ENCODE measurements around the gene SLC19A1.

Gene SLC19A1

GRCh38 chr21:45488931-45489721 lies 53.1 kb downstream of the SLC19A1 start:
- no peak for TF ChIP-seq CTCF (IDR thresholded peaks at IDR 0.05; ENCODE audit: low read depth, low read length)
- Histone ChIP-seq H3K36me3 (no peaks in the 10 kb centered on the region), H3K4me1 (no peaks in the 10 kb centered on the region), H3K9me3 (no peaks in the 10 kb centered on the region), H3K4me3 (ENCODE audit: low read depth, low read length) (no peak overlapping the region), H3K27me3 (no peaks in the 10 kb centered on the region)
- no peak for DNase-seq

GRCh38 chr21:45487891-45488600 lies 54.2 kb downstream of the SLC19A1 start:
- Histone ChIP-seq H3K4me1 (no peaks in the 10 kb centered on the region), H3K36me3 (no peaks in the 10 kb centered on the region), H3K9me3 (no peaks in the 10 kb centered on the region), H3K27me3 (no peaks in the 10 kb centered on the region), H3K4me3 (ENCODE audit: low read depth, low read length) (no peak overlapping the region)
- TF ChIP-seq CTCF (IDR thresholded peaks at IDR 0.05; ENCODE audit: low read depth, low read length), result no peak
- no peak for DNase-seq

- H3K4me1 ChIP-seq, result no peaks in the 10 kb centered on the region
- H3K36me3 ChIP-seq, result no peaks in the 10 kb centered on the region
- no peak for TF ChIP-seq CTCF (IDR thresholded peaks at IDR 0.05; ENCODE audit: low read depth, low read length)
- H3K9me3 ChIP-seq, result no peaks in the 10 kb centered on the region
- DNase-seq, result no peak
- H3K4me3 ChIP-seq (ENCODE audit: low read depth, low read length), result no peak overlapping the region
- no peaks in the 10 kb centered on the region for H3K27me3 ChIP-seq
Measured at GRCh38 chr21:45487161-45487806, 55.0 kb downstream of the SLC19A1 start.

GRCh38 chr21:45486443-45487160 lies 55.6 kb downstream of the SLC19A1 start:
- Histone ChIP-seq H3K4me3 (ENCODE audit: low read depth, low read length) (no peak overlapping the region), H3K27me3 (no peaks in the 10 kb centered on the region), H3K4me1 (no peaks in the 10 kb centered on the region), H3K36me3 (no peaks in the 10 kb centered on the region), H3K9me3 (no peaks in the 10 kb centered on the region)
- no peak for DNase-seq
- no peak for TF ChIP-seq CTCF (IDR thresholded peaks at IDR 0.05; ENCODE audit: low read depth, low read length)

GRCh38 chr21:45485686-45486442 lies 56.4 kb downstream of the SLC19A1 start:
- DNase-seq, result no peak
- Histone ChIP-seq H3K9me3 (no peaks in the 10 kb centered on the region), H3K36me3 (no peaks in the 10 kb centered on the region), H3K4me1 (no peaks in the 10 kb centered on the region), H3K4me3 (ENCODE audit: low read depth, low read length) (no peak overlapping the region), H3K27me3 (no peaks in the 10 kb centered on the region)
- no peak for TF ChIP-seq CTCF (IDR thresholded peaks at IDR 0.05; ENCODE audit: low read depth, low read length)

Data from BE2C (cell line).